22Rv1 (cell line): Measurements from ENCODE around the gene GATAD2A.

Source experiments
- ZFX ChIP-seq: fragments of 450-650 bp; IDR thresholded peaks from 2 replicates; pipeline ENCODE4 v1.6.1; 2017; ENCODE audit warnings: antibody characterized with exemption, borderline replicate concordance
- TF ChIP-seq, protein P1 (sequence below): fragments of 450-650 bp; IDR thresholded peaks from 2 replicates; pipeline ENCODE4 v1.5.1; 2017; ENCODE audit warnings: mild to moderate bottlenecking

DNA sequence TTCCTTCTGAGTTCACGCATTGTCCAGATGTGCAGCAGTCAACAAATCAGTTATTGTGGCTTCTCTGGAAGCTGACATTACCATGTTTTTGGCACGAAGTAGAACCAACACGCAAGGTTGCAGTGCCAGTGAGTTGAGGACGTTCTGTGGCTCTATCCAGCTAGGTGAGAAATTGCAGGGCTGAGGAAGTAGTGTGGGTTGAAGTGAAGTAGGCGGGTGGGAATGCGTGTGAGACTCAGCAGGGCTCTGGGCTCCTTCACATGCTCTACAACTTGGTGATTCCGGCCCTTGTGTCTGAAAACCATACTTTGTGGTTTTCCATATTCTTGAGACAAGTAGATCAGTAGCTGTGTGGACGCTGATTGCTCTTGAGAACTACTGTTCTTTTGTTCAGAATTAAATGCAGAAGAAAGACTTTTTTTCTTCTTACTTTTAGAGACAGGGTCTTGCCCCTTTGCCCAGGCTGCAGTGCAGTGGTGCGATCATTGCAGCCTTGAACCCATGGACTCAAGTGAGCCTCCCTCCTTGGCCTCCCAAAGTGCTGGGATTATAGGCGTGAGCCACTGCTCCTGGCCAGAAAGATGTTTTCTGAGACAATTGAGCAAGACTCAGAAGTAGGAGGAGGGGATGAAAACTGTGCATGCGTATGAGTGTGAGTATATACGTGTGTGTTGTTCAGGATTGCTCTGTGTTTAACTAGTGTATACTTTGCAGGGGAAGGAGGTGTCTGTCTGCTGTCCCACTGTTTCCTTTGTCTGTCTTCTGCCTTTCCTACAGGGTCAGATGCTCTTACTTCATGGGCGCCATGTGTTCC, 46.2 kb downstream of the GATAD2A start:
- TF ChIP-seq, protein P1, sequence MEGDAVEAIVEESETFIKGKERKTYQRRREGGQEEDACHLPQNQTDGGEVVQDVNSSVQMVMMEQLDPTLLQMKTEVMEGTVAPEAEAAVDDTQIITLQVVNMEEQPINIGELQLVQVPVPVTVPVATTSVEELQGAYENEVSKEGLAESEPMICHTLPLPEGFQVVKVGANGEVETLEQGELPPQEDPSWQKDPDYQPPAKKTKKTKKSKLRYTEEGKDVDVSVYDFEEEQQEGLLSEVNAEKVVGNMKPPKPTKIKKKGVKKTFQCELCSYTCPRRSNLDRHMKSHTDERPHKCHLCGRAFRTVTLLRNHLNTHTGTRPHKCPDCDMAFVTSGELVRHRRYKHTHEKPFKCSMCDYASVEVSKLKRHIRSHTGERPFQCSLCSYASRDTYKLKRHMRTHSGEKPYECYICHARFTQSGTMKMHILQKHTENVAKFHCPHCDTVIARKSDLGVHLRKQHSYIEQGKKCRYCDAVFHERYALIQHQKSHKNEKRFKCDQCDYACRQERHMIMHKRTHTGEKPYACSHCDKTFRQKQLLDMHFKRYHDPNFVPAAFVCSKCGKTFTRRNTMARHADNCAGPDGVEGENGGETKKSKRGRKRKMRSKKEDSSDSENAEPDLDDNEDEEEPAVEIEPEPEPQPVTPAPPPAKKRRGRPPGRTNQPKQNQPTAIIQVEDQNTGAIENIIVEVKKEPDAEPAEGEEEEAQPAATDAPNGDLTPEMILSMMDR: no peak
- no peak for TF ChIP-seq ZFX
